ENCODE results near the gene HPS5. TPM values are rescaled to one million over a fixed set of nuclear protein-coding genes. Genes with fewer than 3 reads are reported as not detected.

Gene HPS5
- total RNA-seq, 1 donor from 2014 or later = 14.7 TPM

DNA sequence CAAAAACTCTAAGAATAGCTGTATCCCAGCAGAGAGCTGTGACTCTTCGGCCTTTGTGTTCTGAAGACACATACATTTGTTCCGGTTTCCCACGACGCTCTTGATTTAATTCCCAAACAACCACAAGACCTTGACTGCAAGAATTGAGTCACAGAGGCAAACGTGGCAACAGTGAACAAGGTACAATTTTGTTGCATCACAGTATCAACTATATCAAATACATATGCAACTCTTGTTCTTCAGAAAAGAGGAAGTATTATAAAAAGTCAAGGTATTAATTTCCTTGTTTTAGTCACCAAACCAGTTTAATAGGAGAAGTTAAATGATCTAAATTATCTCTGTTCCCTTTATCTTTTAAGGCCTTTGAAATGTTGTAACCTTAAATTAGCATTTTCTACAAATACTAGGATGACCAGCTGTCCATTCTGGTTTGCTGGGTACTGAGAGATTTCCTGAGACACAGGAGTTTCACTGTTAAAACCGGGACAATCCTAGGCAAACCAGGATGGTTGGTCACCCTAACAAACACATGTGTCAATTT is 11.1 kb downstream of the HPS5 start:
- Mint-ChIP-seq H3K27me3 (ENCODE audit: unreplicated experiment) (no peaks in the 10 kb centered on the region), H3K4me3 (ENCODE audit: unreplicated experiment) (no peak overlapping the region), H3K27ac (ENCODE audit: unreplicated experiment) (no peak overlapping the region), H3K9me3 (ENCODE audit: unreplicated experiment) (no peaks in the 10 kb centered on the region), H3K4me1 (ENCODE audit: unreplicated experiment) (no peaks in the 10 kb centered on the region), H3K36me3 (ENCODE audit: low read depth, unreplicated experiment) (peaks cover 11% of the 10 kb centered on the region)
- TF ChIP-seq CTCF (IDR thresholded peaks at IDR 0.05; ENCODE audit: unreplicated experiment) = no peak
- DNase-seq (ENCODE audit: low spot score) = no peak

DNA sequence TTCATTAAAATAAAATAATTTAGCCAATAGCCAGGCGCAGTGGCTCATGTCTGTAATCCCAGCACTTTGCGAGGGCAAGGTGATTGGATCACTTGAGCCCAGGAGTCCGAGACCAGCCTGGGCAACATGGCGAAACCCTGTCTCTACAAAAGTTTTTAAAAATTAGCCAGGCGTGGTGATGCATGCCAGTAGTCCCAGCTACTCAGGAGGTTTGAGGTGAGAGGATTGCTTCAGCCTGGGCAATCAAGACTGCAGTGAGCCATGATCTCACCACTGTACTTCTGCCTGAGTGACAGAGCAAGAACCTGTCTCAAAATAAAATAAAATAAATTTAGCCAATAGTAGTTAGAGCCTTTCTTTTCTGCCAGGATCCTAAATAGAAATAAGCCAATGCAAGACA is 12.2 kb downstream of the HPS5 start:
- no peaks in the 10 kb centered on the region for H3K27me3 Mint-ChIP-seq (ENCODE audit: unreplicated experiment)
- no peaks in the 10 kb centered on the region for H3K4me1 Mint-ChIP-seq (ENCODE audit: unreplicated experiment)
- DNase-seq (ENCODE audit: low spot score) = no peak
- TF ChIP-seq CTCF (IDR thresholded peaks at IDR 0.05; ENCODE audit: unreplicated experiment) = no peak
- H3K4me3 Mint-ChIP-seq (ENCODE audit: unreplicated experiment) = no peak overlapping the region
- no peaks in the 10 kb centered on the region for H3K9me3 Mint-ChIP-seq (ENCODE audit: unreplicated experiment)
- H3K27ac Mint-ChIP-seq (ENCODE audit: unreplicated experiment) = no peak overlapping the region
- H3K36me3 Mint-ChIP-seq (ENCODE audit: low read depth, unreplicated experiment) = peaks cover 11% of the 10 kb centered on the region

GRCh38 chr11:18308242-18308641 is 13.7 kb downstream of the HPS5 start:
- no peak overlapping the region for H3K27ac Mint-ChIP-seq (ENCODE audit: unreplicated experiment)
- H3K27me3 Mint-ChIP-seq (ENCODE audit: unreplicated experiment) = no peaks in the 10 kb centered on the region
- no peak for TF ChIP-seq CTCF (IDR thresholded peaks at IDR 0.05; ENCODE audit: unreplicated experiment)
- H3K4me3 Mint-ChIP-seq (ENCODE audit: unreplicated experiment) = no peak overlapping the region
- no peaks in the 10 kb centered on the region for H3K4me1 Mint-ChIP-seq (ENCODE audit: unreplicated experiment)
- H3K36me3 Mint-ChIP-seq (ENCODE audit: low read depth, unreplicated experiment) = peaks cover 12% of the 10 kb centered on the region
- no peak for DNase-seq (ENCODE audit: low spot score)
- no peaks in the 10 kb centered on the region for H3K9me3 Mint-ChIP-seq (ENCODE audit: unreplicated experiment)

- H3K27ac Mint-ChIP-seq (ENCODE audit: unreplicated experiment) = no peak overlapping the region
Measured at GRCh38 chr11:18307461-18308139, 14.3 kb downstream of the HPS5 start.

More at GRCh38 chr11:18307461-18308139, 14.3 kb downstream of the HPS5 start:
- H3K4me3 Mint-ChIP-seq (ENCODE audit: unreplicated experiment) = no peak overlapping the region
- TF ChIP-seq CTCF (IDR thresholded peaks at IDR 0.05; ENCODE audit: unreplicated experiment) = no peak
- no peaks in the 10 kb centered on the region for H3K9me3 Mint-ChIP-seq (ENCODE audit: unreplicated experiment)
- H3K27me3 Mint-ChIP-seq (ENCODE audit: unreplicated experiment) = no peaks in the 10 kb centered on the region
- DNase-seq (ENCODE audit: low spot score) = no peak
- H3K36me3 Mint-ChIP-seq (ENCODE audit: low read depth, unreplicated experiment) = peaks cover 15% of the 10 kb centered on the region
- H3K4me1 Mint-ChIP-seq (ENCODE audit: unreplicated experiment) = no peaks in the 10 kb centered on the region

All from endothelial cell (in vitro differentiated cells).